Measurements from ENCODE around the gene CD163L1.
"Not testable (repeated sequence)": the region's sequence is repeated elsewhere in the genome, so short reads cannot be mapped to it uniquely, and the experiment has no call there.

GRCh38 chr12:7337790-7338189 lies 106.2 kb downstream of the CD163L1 start:
- not testable (repeated sequence) for TF ChIP-seq CTCF, POLR2AphosphoS5, EP300 (IDR thresholded peaks at IDR 0.05)
